Hepatocyte (in vitro differentiated cells): ENCODE measurements around the gene BMP7.

Experiments
- CTCF ChIP-seq: fragments of 200-600 bp; sonication (generic); IDR thresholded peaks from 2 replicates; pipeline ENCODE4 v1.5.1; 2016; ENCODE audit warnings: antibody characterized with exemption, mild to moderate bottlenecking; ENCODE audit not compliant: poor library complexity
- EZH2phosphoT487 ChIP-seq: fragments of 200-600 bp; sonication (generic); IDR thresholded peaks from one replicate; pipeline ENCODE4 v1.6.1; 2018; ENCODE audit warnings: antibody characterized with exemption, mild to moderate bottlenecking, low read depth, moderate library complexity; ENCODE audit not compliant: unreplicated experiment, severe bottlenecking

GRCh38 chr20:57158474-57158873 lies 108.0 kb downstream of the BMP7 start:
- TF ChIP-seq CTCF (no peak), EZH2phosphoT487 (no peak)
